HG02798 (cell line): ENCODE data around the gene GPC5.

Source experiments
- ATAC-seq: cut with Tn5 transposase; IDR thresholded peaks from one replicate; pipeline ENCODE4 v1.9.1; 2021; ENCODE audit warnings: mild to moderate bottlenecking; ENCODE audit not compliant: unreplicated experiment, poor library complexity

Gene GPC5

GRCh38 chr13:92390217-92390616 is 991.8 kb downstream of the GPC5 start:
- no peak for ATAC-seq

- ATAC-seq: no peak
These were observed 1005.2 kb downstream of the GPC5 start for GRCh38 chr13:92403606-92404005.

- no peak for ATAC-seq
These were observed 1009.4 kb downstream of the GPC5 start for GRCh38 chr13:92407858-92408257.

- no peak for ATAC-seq
These were observed 1014.1 kb downstream of the GPC5 start for GRCh38 chr13:92412481-92412880.

- no peak for ATAC-seq
These were observed 1014.6 kb downstream of the GPC5 start for GRCh38 chr13:92412996-92413395.

GRCh38 chr13:92413452-92413851 is 1015.0 kb downstream of the GPC5 start:
- ATAC-seq: no peak

GRCh38 chr13:92414851-92415250 is 1016.4 kb downstream of the GPC5 start:
- no peak for ATAC-seq

GRCh38 chr13:92415781-92416180 is 1017.4 kb downstream of the GPC5 start:
- ATAC-seq: no peak

- ATAC-seq: no peak
These were observed 1020.5 kb downstream of the GPC5 start for GRCh38 chr13:92418818-92419412.

GRCh38 chr13:92429231-92429630 is 1030.8 kb downstream of the GPC5 start:
- ATAC-seq: no peak

- ATAC-seq: no peak
These were observed 1035.0 kb downstream of the GPC5 start for GRCh38 chr13:92433386-92433785.

- ATAC-seq: no peak
These were observed 1035.5 kb downstream of the GPC5 start for GRCh38 chr13:92433963-92434362.

- ATAC-seq: no peak
These were observed 1038.5 kb downstream of the GPC5 start for GRCh38 chr13:92436924-92437323.

GRCh38 chr13:92444244-92444643 is 1045.8 kb downstream of the GPC5 start:
- ATAC-seq: no peak

- ATAC-seq: no peak
These were observed 1052.6 kb downstream of the GPC5 start for GRCh38 chr13:92451060-92451459.

- no peak for ATAC-seq
These were observed 1054.4 kb downstream of the GPC5 start for GRCh38 chr13:92452840-92453239.

- no peak for ATAC-seq
These were observed 1060.9 kb downstream of the GPC5 start for GRCh38 chr13:92459306-92459705.

- no peak for ATAC-seq
These were observed 1062.1 kb downstream of the GPC5 start for GRCh38 chr13:92460479-92460878.

- no peak for ATAC-seq
These were observed 1063.0 kb downstream of the GPC5 start for GRCh38 chr13:92461402-92461801.

- ATAC-seq: no peak
These were observed 1063.4 kb downstream of the GPC5 start for GRCh38 chr13:92461831-92462230.

- no peak for ATAC-seq
These were observed 1064.7 kb downstream of the GPC5 start for GRCh38 chr13:92463134-92463533.

GRCh38 chr13:92473765-92474475 is 1075.5 kb downstream of the GPC5 start:
- no peak for ATAC-seq
